ENCODE measurements around the gene MAP1LC3A.

Gene MAP1LC3A

DNA sequence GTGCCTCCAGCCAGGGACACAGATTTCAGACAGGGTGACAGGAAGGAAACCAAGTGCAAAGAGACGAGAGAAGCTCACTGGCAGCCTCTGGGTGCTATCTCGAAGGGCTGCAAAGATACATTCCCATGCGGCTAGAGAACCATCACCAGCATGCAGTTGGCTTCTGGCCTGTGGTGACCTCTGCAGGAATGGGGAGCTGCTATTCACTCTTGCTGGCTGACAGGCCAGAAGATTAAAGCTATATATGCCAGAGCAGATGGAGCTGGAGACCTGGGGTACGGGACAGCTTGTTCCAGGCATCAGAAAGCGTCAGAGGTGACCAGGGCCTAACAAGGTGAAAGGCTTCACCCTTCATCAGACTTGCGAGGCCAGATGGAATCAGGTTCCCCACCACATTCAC lies 20.0 kb downstream of the MAP1LC3A start:
- DNase-seq = no peak

DNA sequence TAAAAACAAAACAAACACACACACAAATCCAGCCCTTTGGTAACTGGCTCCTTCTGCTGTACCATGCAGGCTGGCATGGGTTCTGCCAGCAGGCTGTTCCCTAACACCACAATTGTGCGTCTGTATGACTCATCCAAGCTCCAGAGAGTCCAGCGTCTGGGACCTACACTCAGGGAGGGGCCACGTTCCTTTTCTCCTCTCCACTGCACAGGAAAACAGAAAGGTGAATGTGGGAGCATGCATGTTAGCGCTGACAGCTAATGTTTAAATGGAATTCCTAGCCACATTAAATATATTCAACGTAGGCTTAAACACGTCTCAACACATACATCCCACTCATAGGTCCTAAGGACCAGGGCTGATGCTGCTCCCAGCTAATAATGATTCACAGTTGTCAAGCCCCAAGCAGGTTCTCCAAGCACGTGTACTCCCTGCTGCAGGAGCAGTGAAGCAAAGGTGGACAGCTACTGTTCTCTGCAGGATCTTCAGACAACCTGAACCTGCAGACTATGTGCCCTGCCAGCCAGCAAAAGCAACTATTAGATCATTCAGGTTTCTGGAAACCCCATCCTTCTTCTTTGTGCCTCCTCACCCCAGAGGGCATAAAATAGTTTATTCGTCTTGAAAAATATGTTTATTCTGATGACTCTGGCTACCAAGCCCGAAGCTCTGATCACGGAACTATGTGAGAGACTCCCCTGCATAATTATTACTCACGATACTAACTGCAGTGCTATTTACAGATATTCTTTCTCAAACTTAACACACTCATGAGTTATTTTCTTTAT lies 20.9 kb downstream of the MAP1LC3A start:
- DNase-seq = no peak

DNA sequence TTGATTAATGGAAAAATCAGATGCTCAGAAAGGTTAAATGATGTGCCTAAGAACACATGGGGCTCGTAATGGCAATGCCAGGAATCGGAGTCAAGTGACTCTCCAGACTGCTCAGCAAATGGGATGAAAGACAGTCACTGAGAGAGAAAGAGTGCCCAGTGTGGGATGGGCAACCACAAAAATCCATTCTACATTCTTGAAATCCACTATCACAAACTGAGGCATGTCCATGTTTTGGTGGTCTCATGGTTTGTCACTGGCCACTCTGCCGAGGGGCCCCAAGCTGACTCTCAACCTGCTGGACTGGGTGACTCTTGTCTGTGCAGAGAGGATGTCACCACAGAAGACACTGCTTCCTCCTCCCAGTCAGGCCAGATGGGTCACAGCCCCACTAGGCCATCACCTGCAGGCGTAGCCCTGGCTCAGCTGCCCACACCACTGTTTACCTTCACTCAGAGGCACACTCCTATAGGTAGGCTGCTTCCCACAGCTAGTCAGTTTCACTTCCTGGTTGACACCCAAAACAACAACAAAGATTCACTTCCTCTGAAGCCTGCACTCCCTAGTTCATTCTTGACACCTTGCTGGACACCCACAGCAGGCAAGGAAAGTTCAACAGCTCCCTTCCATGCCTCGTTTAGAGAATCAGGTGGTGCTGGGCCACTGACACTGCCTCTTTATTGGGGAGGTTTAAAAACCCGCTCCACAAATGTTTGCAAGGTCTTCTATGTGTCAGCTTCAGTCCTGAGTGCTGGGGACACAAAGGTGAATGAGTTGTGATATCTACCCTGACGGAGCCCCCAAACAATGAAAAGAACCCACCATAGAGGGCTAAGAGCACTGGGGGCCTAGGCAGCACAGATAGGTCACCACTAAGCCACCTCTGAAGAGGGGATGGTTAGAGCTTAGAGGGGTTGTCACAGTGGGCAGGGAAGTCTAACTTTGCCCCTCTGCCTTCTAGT lies 21.7 kb downstream of the MAP1LC3A start:
- DNase-seq = no peak

DNA sequence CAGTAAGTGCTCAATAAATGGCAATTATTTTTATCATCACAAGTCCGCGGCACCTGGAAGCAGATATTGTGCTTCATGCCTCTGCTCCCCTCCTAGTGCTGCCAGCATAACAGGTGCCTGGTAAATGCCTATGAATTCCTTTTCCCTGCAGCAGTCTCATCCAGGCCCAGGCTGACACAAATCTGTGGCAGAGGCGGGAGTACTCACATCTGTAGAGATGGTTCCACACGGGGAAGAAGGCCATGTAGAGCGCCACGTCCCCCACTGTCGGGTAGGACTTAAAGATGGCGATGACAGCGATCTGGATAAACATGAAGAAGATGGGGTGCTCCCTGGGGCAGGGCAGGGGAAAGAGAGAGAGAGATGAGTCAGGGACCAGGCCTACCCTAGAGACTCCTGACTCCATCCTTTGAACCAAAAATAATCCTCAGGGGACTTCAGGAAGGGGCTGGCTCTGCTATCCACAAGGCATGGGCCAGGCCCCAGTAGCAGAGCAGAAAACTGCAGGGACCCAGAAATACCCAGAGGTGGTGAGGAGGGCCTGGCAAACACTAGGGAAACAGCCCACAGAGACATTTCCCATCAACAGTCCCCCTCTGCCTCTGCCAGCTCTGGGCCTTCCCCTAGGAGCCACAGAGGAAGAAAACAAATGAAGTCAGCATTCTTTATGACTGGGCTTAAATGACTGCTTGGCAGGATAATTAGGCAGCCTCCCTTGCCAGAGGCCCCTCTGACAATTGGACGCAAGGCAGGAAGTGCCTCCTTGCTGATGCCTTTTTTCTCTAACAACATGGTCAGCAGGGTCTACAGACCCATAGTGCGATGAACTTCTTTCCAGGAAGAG lies 23.0 kb downstream of the MAP1LC3A start:
- no peak for DNase-seq

DNA sequence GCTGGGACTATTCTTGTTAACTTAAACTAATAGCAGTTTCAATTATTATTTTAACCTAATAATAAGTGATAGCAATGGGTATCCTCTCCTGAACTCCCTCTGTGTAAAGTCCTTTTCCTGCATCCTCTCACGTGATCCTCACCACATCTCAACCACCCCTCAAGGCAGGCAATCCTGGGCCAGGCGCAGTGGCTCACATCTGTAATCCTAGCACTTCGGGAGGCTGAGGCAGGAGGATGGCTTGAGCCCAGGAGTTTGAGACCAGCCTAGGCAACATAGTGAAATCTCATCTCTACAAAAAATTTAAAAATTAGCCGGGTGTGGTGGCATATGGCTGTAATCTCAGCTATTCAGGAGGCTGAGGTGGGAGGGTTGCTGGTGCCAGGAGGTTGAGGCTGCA lies 23.7 kb downstream of the MAP1LC3A start:
- DNase-seq = no peak

DNA sequence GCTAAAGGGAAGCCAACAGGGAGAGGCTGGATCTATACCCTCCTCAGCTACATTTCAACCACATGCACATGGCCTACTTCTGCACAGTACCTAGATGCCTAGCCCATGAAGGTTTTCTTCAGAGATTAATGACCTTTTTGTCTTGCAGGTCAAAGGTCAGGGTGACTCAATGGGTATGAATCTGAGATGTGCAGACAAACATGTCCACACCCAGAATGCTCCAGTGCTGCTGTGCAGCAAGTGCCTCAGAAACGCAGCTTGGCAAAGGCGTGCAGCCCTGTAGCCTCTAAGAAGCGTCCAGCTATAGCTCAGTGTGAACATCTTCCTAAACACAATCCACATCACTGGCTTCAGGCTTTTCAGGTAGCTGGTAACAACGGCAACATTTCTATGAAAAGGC lies 24.4 kb downstream of the MAP1LC3A start:
- DNase-seq = no peak

DNA sequence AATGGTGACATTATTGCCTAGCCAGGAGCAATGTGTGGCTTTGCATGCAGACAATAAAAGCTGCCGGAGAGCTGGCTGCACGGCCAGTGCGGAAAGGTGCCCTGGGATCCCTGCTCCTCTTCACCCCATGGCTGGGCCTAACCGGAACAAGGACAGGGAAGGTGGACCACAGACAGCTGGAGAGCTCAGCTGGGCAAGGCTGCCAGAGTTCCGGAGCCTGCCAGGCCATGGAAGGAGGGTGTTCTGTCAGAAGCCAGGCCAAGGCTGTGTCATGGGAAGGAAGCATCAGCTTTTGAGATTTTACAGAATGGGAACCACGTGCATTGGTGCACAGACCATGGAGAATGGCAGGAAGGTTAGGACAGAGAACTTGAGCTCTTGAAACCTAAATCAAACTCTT lies 25.0 kb downstream of the MAP1LC3A start:
- DNase-seq = no peak

DNA sequence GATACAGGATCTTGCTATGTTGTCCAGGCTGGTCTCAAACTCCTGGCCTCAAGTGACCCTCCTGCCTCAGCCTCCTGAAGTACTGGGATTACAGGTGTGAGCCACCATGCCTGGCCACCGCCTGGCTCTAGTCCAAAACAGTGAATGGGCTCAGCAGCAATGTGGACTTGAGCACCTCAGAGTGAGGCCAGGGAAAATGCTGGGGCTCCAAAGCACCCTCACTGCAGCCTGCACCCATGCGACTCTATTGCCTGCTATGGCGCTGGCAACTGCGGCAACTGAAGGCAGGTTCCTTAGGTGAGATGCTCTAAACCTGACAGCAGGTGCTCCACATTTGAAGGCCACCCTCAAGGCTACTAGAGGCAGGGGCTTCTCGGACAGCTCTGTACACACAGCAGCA lies 26.5 kb downstream of the MAP1LC3A start:
- DNase-seq = no peak

DNA sequence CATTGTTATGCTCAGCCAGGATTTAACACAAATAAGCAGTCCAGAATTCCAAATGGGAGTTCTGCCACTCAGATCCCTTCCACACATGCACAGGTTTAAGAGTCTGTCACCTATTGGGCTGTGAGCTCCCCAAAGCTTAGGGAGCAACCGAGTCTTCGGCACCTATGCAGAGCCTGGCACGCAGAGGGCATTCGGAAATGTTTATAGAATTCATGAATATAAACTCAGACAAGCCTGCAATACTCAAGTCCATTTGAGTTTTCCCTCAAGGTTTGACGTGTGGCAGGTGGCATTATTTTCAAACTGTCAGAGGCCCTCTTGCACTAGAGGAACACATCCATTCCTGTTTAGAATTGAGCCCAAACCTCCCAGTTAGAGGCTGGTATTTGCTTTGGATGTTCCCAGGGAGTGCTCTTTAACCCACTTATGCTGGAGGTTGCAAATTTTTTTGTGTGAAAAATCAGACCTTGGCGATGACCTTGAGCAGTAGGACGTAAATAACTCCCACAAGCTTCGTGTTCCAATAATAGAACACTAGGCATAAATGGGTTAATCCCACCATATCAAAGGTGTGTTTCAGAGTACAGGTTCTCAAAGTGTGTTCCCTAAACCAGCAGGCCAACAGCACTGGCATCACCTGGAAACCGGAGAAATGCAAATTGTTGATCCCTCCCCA lies 28.1 kb downstream of the MAP1LC3A start:
- DNase-seq = no peak

DNA sequence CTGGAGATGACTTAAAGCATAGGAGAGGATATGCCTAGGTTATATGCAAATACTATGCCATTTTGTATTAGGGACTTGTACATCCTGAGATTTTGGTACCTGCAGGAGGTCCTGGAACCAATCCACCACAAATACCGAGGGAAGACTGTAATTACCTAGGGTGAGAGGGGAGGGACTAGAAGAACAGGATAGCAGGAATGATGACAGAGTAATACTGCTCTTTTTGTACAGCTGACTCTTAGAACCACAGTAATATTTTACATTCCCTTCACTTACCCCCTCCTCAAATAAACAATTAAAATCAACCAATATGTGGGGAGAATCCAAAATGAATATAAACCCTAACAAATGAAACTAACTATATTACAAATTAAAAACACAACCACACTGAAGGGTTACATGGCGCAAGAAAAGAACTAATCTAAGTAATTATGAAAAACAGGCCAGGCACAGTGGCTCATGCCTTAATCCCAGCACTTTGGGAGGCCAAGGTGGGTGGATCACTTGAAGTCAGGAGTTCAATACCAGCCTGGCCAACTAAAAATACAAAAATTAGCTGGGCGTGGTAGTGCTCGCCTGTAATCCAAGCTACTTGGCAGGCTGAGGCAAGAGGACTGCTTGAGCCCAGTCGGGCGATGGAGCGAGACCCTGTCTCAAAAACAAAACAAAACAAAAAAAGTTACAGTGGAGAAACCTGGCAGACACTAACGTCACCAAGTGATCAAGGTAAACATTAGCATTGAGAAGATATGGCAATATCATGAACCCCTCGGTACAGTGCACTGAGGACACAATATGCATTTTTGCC lies 37.1 kb downstream of the MAP1LC3A start:
- no peak for DNase-seq

DNA sequence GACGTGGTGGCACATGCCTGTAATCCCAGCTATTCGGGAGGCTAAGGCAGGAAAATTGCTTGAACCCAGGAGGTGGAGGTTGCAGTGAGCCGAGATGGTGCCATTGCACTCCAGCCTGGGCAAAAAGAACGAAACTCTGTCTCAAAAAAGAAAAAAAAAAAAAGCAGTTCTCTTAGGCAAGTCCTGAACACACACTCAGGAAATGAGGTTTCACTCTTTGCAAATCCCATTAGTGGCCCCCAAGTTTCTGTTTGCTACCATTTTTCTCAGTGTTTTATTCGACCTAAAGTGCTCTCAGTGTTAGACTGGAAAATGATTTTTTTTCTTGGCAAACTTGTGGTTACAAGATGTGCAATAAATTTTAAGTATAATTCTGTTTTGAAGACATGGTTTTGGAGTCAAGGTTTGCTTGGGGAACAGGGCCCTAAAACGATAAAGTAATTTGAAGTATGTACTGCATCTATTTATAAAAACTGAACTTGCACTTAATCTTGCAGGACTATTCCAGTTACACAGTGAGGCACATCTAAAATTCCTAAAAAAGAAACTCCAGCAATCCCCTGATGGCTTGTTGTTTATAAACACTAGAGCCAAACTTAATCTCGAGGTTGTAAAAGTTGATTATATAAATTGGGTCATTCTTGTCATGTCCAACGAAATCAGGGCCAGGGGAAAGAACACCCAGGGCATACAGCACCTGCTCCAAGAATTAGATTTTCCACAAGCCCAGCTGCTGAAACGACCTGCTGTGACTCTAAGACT lies 42.6 kb downstream of the MAP1LC3A start:
- no peak for DNase-seq

DNA sequence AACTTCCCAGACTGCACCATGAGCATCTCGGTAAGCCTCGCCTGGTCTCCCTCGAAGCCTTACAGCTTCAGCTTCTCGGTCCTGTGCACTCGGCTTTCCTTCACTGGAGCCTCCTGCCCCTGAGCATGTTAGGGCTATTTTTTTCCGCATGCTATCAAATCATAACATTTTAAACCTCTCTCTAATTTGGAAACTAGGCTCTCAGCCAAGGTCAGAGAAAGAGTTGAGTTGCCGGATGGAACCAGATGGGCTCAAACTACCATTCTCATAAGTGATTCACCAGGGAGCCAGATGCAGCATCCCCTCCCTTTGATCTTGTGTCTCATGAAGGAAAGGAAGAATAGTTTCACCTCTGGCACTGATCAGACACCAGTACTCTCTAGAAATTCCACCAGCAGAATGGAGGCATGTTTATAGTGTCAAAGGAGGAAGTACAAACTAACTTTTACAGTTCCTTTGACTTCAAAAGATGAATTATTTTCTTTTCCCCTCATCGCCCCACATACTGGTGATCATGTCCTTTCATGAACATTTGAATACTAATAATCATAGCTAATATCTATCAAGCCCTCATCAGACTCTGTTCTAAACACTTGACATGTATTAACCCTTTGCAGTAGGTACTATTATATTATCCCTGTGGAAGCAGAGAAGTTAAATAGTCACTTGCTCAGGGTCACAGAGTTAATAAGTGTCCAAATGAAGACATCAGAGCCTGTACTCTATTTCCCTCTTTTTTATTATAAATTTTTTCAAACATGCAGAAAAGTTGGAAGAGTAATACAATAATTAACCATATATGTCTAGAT lies 46.7 kb downstream of the MAP1LC3A start:
- DNase-seq = no peak

DNA sequence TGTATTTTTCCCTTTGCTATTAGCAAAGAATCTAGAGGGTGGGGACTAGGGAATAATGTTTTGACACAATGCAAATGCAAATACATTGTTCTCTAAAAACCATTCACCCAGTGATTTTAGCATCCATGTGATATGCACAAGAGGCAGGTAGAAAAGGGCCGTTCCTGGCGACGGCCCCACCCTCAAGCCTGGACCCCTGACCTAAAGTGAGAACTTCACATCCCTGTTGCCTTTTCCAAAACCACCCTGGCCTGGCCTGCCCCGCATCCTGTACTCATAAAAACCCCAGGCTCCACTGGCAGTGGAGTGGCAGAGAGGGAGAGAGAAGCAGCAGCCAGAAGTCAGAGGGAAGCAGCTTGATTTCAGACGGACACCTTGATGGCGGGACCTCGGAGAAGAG lies 48.5 kb downstream of the MAP1LC3A start:
- no peak for DNase-seq
